Measurements from ENCODE around the gene MIB1.

DNA sequence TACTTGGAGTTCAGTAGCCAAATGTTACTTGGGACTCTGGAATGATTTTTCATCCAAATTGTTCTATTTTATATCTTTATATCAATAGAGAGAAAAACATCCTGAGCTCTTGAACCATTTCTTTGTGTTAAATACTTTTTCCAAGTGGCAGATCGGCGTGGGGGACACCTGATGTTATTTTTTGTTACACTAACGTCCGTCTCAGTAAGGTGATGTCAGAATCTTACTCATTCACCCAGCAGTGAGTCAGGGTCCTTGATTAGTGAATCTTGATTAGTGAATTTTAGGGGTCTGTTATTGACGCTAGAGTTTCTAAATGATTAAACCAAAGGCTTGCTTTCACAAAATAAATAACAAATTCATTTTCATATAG, 1.7 kb downstream of the MIB1 start:
- TF ChIP-seq CTCF (IDR thresholded peaks at IDR 0.05; ENCODE audit: poor library complexity) (no peak), EZH2 (IDR thresholded peaks at IDR 0.05; ENCODE audit: borderline replicate concordance) (no peak), EZH2phosphoT487 (IDR thresholded peaks at IDR 0.05; ENCODE audit: low read depth, severe bottlenecking, unreplicated experiment) (no peak)

Data from hepatocyte (in vitro differentiated cells).